HG03280 (cell line): ENCODE data around the gene SLC8A3.

Experiments used
- ATAC-seq: cut with Tn5 transposase; IDR thresholded peaks from one replicate; pipeline ENCODE4 v1.9.1; 2021; ENCODE audit warnings: mild to moderate bottlenecking, moderate library complexity; ENCODE audit not compliant: unreplicated experiment

Gene SLC8A3

GRCh38 chr14:70180718-70181117 is 8.0 kb downstream of the SLC8A3 start:
- ATAC-seq: no peak

GRCh38 chr14:70177081-70177800 is 11.5 kb downstream of the SLC8A3 start:
- ATAC-seq: no peak

DNA sequence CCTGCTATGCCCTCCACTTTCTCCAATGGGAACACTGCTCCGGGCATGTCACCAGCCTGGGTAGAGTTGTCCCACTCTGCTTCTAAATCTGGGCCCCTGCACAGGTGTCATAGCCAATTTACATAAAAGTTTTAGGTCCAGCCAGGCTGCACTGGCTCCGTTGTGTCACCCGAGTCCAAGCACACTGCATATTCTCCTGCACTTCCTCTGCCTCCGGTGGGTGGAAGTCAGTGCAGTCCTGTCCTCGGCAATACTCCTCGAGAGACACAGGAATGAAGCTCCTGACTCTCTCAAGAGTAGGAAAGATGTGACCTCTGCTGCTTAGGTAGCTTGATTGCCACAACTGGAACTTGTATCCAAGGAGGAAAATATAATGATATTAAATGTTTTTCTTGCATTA is 15.2 kb downstream of the SLC8A3 start:
- ATAC-seq: no peak

GRCh38 chr14:70171726-70172125 is 17.0 kb downstream of the SLC8A3 start:
- no peak for ATAC-seq

DNA sequence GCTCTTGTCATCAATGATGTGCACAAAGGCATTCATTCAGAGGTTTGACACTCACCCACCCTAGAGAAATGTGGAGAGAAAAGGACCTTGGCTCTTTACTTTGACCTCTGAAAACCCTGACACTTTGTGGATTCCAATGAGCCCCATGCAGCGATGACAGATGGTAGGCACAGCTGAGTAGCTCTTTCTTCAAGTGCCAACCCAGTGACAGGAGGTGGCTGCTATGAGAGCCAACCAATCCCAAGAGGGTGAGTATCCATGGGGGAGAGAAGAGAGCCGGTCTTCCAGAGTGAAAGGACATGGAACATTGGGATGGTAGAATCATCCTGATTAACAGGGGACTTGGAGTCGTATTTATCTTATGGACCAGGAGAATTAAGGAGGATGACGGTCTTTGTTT is 17.8 kb downstream of the SLC8A3 start:
- ATAC-seq: no peak

DNA sequence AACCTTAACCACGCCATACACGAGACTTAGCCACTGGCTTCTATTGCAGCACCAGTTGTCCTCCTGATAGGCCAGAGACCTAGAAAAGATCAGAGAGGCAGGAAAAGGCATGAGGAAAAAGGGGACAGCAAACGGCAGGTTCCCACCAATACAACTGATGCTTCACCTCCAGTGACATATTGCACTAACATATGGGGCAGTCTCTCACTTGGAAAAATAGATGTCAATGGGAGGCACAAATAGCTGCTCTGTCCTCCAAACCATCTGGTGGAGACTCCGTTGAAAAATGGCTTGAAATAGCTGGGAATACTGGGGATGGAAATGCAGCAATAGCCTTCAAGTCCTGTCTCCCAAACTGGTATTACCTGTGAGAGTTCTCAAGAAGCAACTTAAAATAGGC is 20.3 kb downstream of the SLC8A3 start:
- ATAC-seq: no peak

- no peak for ATAC-seq
Measured at GRCh38 chr14:70166530-70167203, 22.1 kb downstream of the SLC8A3 start.

- no peak for ATAC-seq
Measured at GRCh38 chr14:70162358-70162757, 26.4 kb downstream of the SLC8A3 start.

DNA sequence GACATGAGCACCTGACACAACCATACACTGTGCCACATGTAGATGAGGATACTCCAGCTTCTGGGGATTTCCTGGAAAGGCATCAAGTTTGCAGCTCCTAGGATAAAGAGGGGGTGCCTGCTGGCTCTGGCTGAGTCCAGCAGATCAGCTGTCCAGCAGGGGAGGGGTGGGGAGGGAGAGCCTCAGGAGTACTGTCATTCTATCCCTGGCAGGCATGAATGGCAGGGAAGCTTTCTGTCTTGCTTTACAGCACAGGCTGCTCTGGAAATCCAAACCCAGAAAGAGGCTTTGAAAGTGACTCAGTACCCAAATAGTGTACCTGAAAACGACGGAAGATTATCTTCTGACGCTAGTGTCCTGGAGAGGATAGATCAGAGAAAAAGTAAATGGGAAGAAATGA is 32.2 kb downstream of the SLC8A3 start:
- no peak for ATAC-seq

DNA sequence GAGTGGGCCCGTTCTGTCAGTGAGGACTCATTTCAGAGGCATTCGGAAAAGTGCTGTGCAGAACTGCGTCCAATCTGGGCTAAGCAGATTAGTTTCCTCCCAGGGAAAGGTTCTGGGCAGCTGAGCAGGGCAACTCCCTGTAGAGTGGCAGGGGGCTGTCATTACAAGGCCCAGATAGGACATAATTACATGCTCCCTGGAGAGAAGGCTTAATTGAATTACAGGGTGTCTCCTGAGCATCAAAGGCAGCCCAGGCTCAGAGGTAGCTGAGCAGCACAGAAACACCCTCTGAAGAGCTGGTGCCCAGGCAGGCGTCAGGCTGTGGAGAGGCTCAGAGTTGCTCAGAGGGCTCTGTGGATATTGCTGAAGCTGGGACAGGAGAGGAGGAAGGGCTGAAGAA is 36.0 kb downstream of the SLC8A3 start:
- no peak for ATAC-seq

- no peak for ATAC-seq
Measured at GRCh38 chr14:70152081-70152480, 36.7 kb downstream of the SLC8A3 start.

- ATAC-seq: no peak
Measured at GRCh38 chr14:70149596-70150165, 39.1 kb downstream of the SLC8A3 start.

- no peak for ATAC-seq
Measured at GRCh38 chr14:70148911-70149595, 39.7 kb downstream of the SLC8A3 start.

- no peak for ATAC-seq
Measured at GRCh38 chr14:70148351-70148750, 40.4 kb downstream of the SLC8A3 start.

DNA sequence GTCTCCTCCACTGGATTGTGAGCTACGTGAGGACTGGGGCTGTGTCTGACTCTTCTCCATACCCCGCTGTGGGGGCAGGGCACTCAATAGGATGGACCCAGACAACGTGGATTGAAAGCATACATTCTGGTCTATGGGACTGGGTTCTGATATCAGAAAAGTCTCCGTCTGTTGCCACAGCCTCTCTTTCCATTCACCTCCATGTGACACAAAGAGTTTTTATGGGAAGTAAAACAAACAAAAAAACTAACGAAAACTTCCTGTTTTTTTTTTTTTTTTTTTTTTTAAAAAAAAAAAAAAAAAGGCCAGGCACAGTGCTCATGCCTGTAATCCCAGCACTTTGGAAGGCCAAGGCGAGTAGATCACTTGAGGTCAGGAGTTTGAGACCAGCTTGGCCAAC is 44.7 kb downstream of the SLC8A3 start:
- ATAC-seq: no peak

- no peak for ATAC-seq
Measured at GRCh38 chr14:70143306-70143705, 45.4 kb downstream of the SLC8A3 start.

DNA sequence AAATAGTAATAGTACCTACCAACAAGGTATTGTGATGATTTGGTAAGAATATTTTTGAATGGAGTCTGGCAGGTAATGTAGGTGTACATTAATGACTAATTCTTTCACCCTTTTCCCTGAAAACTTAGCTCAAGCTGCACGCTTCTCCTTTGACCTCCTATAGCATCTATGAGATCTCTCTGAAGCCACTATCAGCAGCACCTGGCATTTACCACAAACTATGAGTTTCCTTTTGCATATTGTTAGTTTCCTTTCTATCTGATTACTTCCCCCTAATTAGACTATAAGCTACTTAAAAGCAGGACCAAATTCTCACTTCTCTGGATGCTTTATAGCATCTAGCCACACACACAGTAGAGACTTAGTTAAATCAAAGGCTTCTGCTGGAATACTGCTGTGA is 48.1 kb downstream of the SLC8A3 start:
- ATAC-seq: no peak

GRCh38 chr14:70139384-70139783 is 49.4 kb downstream of the SLC8A3 start:
- no peak for ATAC-seq

DNA sequence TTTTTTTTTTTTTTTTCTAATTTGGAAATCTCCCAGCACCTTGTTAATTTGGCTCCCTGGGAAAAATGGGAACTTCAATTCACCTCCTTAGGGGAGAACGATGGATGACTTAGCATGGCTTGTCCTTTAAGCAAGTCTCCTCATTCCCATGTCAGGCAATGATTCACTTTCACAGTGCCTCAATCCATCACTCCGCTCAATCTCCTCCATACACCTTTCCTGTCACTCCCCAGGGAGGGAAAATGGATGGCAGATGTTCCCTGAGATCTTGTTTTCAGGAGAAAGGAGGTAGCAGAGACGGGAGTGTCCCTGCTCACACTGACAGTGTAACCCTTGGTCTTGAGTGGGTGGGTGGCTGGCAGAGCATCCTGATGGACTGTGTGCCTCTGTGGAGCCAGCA is 51.0 kb downstream of the SLC8A3 start:
- ATAC-seq: no peak

DNA sequence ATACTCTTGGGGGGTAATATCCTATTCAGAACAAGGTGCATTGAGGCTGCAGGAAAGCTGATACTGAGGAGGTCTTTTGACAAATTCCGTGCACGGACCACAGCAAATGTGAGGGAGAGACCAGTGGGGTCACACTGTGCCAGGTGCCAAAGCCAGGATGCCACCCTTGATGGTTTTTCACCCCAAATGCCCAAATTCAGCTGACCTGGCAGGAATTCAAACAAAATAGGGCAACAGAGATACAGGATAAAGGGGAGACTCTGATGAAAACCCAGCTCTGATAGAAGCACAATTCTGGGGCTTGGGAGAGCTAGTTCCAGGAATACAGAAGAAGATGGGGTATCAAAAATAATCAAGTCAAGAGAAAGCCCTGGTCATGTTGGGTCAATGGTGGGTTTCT is 55.3 kb downstream of the SLC8A3 start:
- ATAC-seq: no peak

GRCh38 chr14:70130482-70130881 is 58.3 kb downstream of the SLC8A3 start:
- ATAC-seq: no peak

- no peak for ATAC-seq
Measured at GRCh38 chr14:70127186-70127585, 61.6 kb downstream of the SLC8A3 start.
